ENCODE data around the gene GNPTG. TPM values are rescaled to one million over a fixed set of nuclear protein-coding genes. Genes with fewer than 3 reads are reported as not detected.

Gene GNPTG
- total RNA-seq, 1 donor from 2014 or later, result 52.9 TPM

DNA sequence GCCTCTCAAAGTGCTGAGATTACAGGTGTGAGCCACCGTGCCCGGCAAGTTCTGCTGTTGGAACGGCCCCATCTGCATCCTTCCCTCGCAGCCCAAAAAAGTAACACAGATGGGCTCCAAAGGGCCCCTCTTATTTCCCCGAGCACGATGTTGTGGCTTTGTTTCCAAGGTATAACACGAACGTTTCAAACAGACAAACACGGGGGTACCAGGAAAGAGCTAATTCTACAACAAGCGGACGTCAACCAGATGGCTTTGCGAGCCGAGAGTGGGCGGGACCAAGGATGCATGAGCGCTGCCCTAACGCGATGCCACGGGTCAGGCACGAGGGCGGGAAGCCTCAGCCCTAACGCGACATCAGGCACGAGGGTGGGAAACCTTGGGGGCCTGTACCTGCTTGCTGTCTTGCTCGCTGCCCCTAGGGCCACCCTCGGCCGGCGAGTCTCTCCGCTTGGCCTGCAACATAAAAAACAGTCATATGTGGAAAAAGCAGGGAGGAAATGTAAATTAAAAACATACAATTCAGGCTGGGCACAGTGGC, 38.6 kb downstream of the GNPTG start:
- Mint-ChIP-seq H3K36me3 (peaks cover 17% of the 10 kb centered on the region), H3K27me3 (ENCODE audit: low read depth) (no peaks in the 10 kb centered on the region), H3K4me1 (no peaks in the 10 kb centered on the region), H3K9me3 (no peaks in the 10 kb centered on the region), H3K27ac (no peak overlapping the region), H3K4me3 (no peak overlapping the region)
- DNase-seq (ENCODE audit: low spot score in 2 of 2, unreplicated experiment in 2 of 2), result no peak
- TF ChIP-seq, protein P1, sequence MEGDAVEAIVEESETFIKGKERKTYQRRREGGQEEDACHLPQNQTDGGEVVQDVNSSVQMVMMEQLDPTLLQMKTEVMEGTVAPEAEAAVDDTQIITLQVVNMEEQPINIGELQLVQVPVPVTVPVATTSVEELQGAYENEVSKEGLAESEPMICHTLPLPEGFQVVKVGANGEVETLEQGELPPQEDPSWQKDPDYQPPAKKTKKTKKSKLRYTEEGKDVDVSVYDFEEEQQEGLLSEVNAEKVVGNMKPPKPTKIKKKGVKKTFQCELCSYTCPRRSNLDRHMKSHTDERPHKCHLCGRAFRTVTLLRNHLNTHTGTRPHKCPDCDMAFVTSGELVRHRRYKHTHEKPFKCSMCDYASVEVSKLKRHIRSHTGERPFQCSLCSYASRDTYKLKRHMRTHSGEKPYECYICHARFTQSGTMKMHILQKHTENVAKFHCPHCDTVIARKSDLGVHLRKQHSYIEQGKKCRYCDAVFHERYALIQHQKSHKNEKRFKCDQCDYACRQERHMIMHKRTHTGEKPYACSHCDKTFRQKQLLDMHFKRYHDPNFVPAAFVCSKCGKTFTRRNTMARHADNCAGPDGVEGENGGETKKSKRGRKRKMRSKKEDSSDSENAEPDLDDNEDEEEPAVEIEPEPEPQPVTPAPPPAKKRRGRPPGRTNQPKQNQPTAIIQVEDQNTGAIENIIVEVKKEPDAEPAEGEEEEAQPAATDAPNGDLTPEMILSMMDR (IDR thresholded peaks at IDR 0.05; ENCODE audit: unreplicated experiment), result no peak

DNA sequence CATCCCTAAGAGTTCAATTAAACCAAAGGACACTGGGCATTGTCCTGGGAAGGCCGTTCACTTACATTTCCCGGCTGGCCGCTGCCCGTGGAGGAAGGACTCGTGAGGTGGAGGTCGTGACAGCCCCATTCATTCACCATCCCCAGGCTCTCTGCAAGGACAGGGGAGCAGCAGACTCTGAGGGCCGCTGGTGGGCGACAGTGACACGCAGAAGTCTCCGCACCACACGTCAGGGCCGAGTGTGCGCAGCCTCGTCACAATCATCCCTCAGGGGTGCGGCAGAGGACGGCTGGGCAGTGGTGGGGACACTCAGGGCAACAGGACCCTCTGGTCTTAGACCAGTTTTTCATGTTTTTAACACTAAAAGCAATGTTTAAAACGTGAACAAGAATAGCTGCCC, 41.1 kb downstream of the GNPTG start:
- DNase-seq (ENCODE audit: low spot score in 2 of 2, unreplicated experiment in 2 of 2), result no peak
- H3K27ac Mint-ChIP-seq, result no peak overlapping the region
- H3K4me1 Mint-ChIP-seq, result no peaks in the 10 kb centered on the region
- H3K27me3 Mint-ChIP-seq (ENCODE audit: low read depth), result no peaks in the 10 kb centered on the region
- no peaks in the 10 kb centered on the region for H3K9me3 Mint-ChIP-seq
- TF ChIP-seq, protein P1 (IDR thresholded peaks at IDR 0.05; ENCODE audit: unreplicated experiment), result no peak
- peaks cover 19% of the 10 kb centered on the region for H3K36me3 Mint-ChIP-seq
- H3K4me3 Mint-ChIP-seq, result no peak overlapping the region

DNA sequence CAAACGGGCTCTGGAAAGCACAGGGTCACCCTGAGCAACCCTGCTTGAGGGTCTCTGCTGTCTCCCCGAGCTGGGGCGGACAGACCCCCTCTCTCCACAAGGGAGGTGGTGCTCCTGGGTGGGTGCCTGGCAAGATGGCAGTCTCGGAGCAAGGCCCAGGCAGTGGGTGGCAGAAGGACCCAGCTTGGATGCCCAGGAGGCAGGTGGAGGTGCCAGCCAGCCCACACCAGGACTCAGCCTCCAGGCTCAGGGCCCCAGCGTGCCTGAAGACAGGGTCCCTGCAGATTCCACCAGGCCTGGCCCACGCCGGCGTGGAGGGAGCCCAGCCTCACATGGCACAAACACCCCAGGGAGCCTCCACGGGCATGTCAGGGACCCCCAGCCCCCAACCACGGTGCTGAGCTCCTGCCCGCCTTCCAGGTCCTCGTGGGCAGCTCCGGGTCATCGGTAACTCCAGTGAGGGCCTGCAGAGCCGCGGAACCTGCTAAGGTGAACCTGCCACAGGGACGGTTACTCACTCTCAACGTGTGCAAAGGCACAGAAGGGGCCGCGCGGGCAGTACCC, 42.0 kb downstream of the GNPTG start:
- Mint-ChIP-seq H3K9me3 (no peaks in the 10 kb centered on the region), H3K27me3 (ENCODE audit: low read depth) (no peaks in the 10 kb centered on the region), H3K4me3 (no peak overlapping the region), H3K4me1 (no peaks in the 10 kb centered on the region), H3K36me3 (peaks cover 26% of the 10 kb centered on the region), H3K27ac (no peak overlapping the region)
- TF ChIP-seq, protein P1 (IDR thresholded peaks at IDR 0.05; ENCODE audit: unreplicated experiment), result no peak
- no peak for DNase-seq (ENCODE audit: low spot score in 2 of 2, unreplicated experiment in 2 of 2)

DNA sequence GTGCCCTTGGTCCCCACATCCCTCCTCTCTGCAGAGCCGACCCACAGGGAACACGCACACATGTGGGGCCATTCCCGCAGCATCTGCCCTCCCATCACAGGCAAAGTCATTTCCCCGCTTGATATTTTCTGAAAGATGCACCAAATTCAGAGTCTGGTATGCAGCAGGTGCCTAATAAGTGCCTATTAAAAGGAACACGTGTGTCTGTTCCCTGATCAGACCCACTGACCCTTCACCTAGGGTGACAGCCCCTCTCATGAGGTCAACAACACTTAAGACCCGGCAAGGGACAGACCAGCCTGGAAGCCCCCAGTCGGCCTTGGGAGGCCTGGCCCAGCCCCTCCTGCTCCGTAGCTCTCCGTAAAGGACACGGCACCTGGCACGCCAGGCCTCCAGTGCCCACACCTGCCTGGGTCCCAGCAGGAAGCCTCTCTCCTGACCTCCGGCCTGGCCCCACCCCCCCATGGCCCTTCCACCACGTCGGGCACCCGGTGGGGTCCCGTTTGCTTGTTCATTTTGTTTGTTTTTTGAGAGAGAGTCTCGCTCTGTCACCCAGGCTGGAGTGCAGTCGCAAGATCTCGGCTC, 42.7 kb downstream of the GNPTG start:
- Mint-ChIP-seq H3K27me3 (ENCODE audit: low read depth) (no peaks in the 10 kb centered on the region), H3K36me3 (peaks cover 26% of the 10 kb centered on the region), H3K4me1 (no peaks in the 10 kb centered on the region), H3K27ac (no peak overlapping the region), H3K4me3 (no peak overlapping the region), H3K9me3 (no peaks in the 10 kb centered on the region)
- TF ChIP-seq, protein P1 (IDR thresholded peaks at IDR 0.05; ENCODE audit: unreplicated experiment), result no peak
- no peak for DNase-seq (ENCODE audit: low spot score in 2 of 2, unreplicated experiment in 2 of 2)

DNA sequence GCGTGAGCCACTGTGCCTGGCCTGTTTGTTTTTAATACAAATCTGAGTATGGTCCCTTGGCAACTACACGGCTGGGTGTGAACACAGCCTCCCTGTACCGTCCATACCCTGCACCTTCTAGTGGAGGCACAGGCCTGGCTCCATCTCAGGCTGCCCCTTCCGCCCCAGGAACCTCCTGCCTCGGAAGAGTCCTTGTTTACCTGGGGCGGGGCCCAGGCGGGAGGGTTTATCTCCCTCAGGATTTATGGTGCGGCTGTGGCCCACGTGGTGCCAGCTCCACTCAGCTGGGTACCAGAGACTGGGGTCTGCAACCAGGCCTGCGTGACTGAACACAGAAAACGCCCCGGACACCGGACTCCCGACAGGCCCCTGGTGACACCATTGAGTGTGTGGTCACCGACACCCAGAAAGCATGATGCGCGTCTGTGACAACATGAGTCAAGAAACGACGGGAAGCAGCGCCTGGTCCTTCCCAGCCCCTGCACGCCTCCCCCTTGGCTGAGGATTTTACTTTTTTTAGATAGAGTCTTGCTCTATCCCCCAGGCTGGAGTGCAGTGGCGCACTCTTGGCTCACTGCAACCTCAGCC, 43.8 kb downstream of the GNPTG start:
- no peak overlapping the region for H3K27ac Mint-ChIP-seq
- H3K4me1 Mint-ChIP-seq, result no peaks in the 10 kb centered on the region
- no peak for DNase-seq (ENCODE audit: low spot score in 2 of 2, unreplicated experiment in 2 of 2)
- TF ChIP-seq, protein P1 (IDR thresholded peaks at IDR 0.05; ENCODE audit: unreplicated experiment), result no peak
- peaks cover 21% of the 10 kb centered on the region for H3K36me3 Mint-ChIP-seq
- no peaks in the 10 kb centered on the region for H3K27me3 Mint-ChIP-seq (ENCODE audit: low read depth)
- no peaks in the 10 kb centered on the region for H3K9me3 Mint-ChIP-seq
- no peak overlapping the region for H3K4me3 Mint-ChIP-seq
